Sciatic nerve (tissue), 2 donors: ENCODE measurements around the gene KRT14. TPM values are rescaled to one million over a fixed set of nuclear protein-coding genes. Genes with fewer than 3 reads are reported as not detected.

Source experiments
- ATAC-seq: fragments of 200-7000 bp; cut with Tn5 transposase; one replicate; pipeline ENCODE4 v1.9.1; 2020; ENCODE audit warnings: mild to moderate bottlenecking, moderate library complexity
- DNase-seq: peaks from one replicate; pipeline ENCODE4 v3.0.0-alpha.2; 2020; ENCODE audit warnings: low spot score
- intact Hi-C: fragments of 100-400 bp; cut with DNase I; formaldehyde crosslinking; loops from one replicate; pipeline ENCODE4 v1.14.2; 2022
- total RNA-seq: library from RNA; stranded (reverse); fragmentation: NEBNext Ultra II Directional; extraction: Animal tissue kit (Norgen Biotek cat#: 25700); gene quantifications from one replicate; pipeline ENCODE4 v1.2.1, GENCODE V29; 2021
- donor health status: DM: no; HTN: no; CAD: no.
- donor health status: DM: no; HTN: no; CAD: no.

Gene KRT14
- total RNA-seq, 1 donor from 2014 or later: 82.1 TPM

GRCh38 chr17:41539979-41540701 lies 46.6 kb downstream of the KRT14 start:
- intact Hi-C loops: no loop called here
- DNase-seq: no peak
- ATAC-seq: no peak

GRCh38 chr17:41539071-41539492 lies 47.6 kb downstream of the KRT14 start:
- DNase-seq (no peak), ATAC-seq (peak; percentile 11)
- intact Hi-C loops: no loop called here

- peak; percentile 81 for ATAC-seq
- DNase-seq: no peak
- intact Hi-C loops: no loop called here
Measured at GRCh38 chr17:41538565-41538991, 48.1 kb downstream of the KRT14 start.

- ATAC-seq: no peak
- intact Hi-C loops: no loop called here
- DNase-seq: no peak
Measured at GRCh38 chr17:41537990-41538389, 48.7 kb downstream of the KRT14 start.

- ATAC-seq: no peak
- intact Hi-C loops: no loop called here
- DNase-seq: no peak
Measured at GRCh38 chr17:41537614-41537954, 49.1 kb downstream of the KRT14 start.

- DNase-seq (no peak), ATAC-seq (no peak)
- intact Hi-C loops: no loop called here
Measured at GRCh38 chr17:41536741-41537613, 49.7 kb downstream of the KRT14 start.

GRCh38 chr17:41535764-41536481 lies 50.8 kb downstream of the KRT14 start:
- ATAC-seq (no peak), DNase-seq (no peak)
- intact Hi-C loops: no loop called here

- ATAC-seq (no peak), DNase-seq (no peak)
- intact Hi-C loops: no loop called here
Measured at GRCh38 chr17:41534899-41535546, 51.7 kb downstream of the KRT14 start.

GRCh38 chr17:41533613-41534012 lies 53.1 kb downstream of the KRT14 start:
- intact Hi-C loops: no loop called here
- ATAC-seq (no peak), DNase-seq (no peak)

- ATAC-seq (no peak), DNase-seq (no peak)
- intact Hi-C loops: no loop called here
Measured at GRCh38 chr17:41532947-41533570, 53.6 kb downstream of the KRT14 start.

Other genes starting within 250 kb of the KRT14 start
- not detected for gene KRT33A, start 236.1 kb downstream of the KRT14 start, total RNA-seq
- not detected for gene KRT33B, start 217.1 kb downstream of the KRT14 start, total RNA-seq
- not detected for gene KRT34, start 204.6 kb downstream of the KRT14 start, total RNA-seq
- gene KRT31, start 189.3 kb downstream of the KRT14 start, total RNA-seq: not detected
- gene KRT37, start 162.3 kb downstream of the KRT14 start, total RNA-seq: not detected
- not detected for gene KRT38, start 145.9 kb downstream of the KRT14 start, total RNA-seq
- gene KRT32, start 119.5 kb downstream of the KRT14 start, total RNA-seq: 0.67 TPM
- 0.18 TPM for gene KRT35, start 105.7 kb downstream of the KRT14 start, total RNA-seq
- not detected for gene KRT36, start 97.0 kb downstream of the KRT14 start, total RNA-seq
- gene KRT13, start 81.3 kb downstream of the KRT14 start, total RNA-seq: 0.62 TPM
- gene KRT15, start 68.0 kb downstream of the KRT14 start, total RNA-seq: 0.36 TPM
- gene KRT19, start 58.6 kb downstream of the KRT14 start, total RNA-seq: 94.1 TPM
- not detected for gene KRT9, start 14.8 kb downstream of the KRT14 start, total RNA-seq
- 0.85 TPM for gene KRT16, start 25.9 kb upstream of the KRT14 start, total RNA-seq
- not detected for gene KRT17, start 37.7 kb upstream of the KRT14 start, total RNA-seq
- 891 TPM for gene EIF1, start 102.0 kb upstream of the KRT14 start, total RNA-seq
- not detected for gene GAST, start 125.4 kb upstream of the KRT14 start, total RNA-seq
- 0.09 TPM for gene HAP1, start 147.7 kb upstream of the KRT14 start, total RNA-seq
- gene JUP, start 199.8 kb upstream of the KRT14 start, total RNA-seq: 78.2 TPM
- 12.8 TPM for gene P3H4, start 225.1 kb upstream of the KRT14 start, total RNA-seq
- gene FKBP10, start 226.1 kb upstream of the KRT14 start, total RNA-seq: 73.3 TPM
- gene NT5C3B, start 249.3 kb upstream of the KRT14 start, total RNA-seq: 34.6 TPM